H9 (cell line): ENCODE results near the gene VEGFC. TPM values are rescaled to one million over a fixed set of nuclear protein-coding genes. Genes with fewer than 3 reads are reported as not detected.

Experiments
- DNase-seq: peaks from one replicate; pipeline ENCODE4 v3.0.0-alpha.2; 2017
- H2AFZ ChIP-seq: one replicate; pipeline ENCODE4 v1.6.1; 2013; ENCODE audit warnings: mild to moderate bottlenecking, low read length, control low read depth, moderate library complexity
- H2AK5ac ChIP-seq: 2 replicates; pipeline ENCODE4 v1.6.1; 2013; ENCODE audit warnings: low read length, control low read depth, mixed read lengths; ENCODE audit not compliant: insufficient read length
- H2BK120ac ChIP-seq: one replicate; pipeline ENCODE4 v1.6.1; 2013; ENCODE audit warnings: low read depth, mild to moderate bottlenecking, low read length, control low read depth, inconsistent platforms; ENCODE audit not compliant: poor library complexity, severe bottlenecking
- H2BK12ac ChIP-seq: 2 replicates; pipeline ENCODE4 v1.6.1; 2013; ENCODE audit warnings: low read length, control low read depth, mixed read lengths, low read depth; ENCODE audit not compliant: insufficient read length
- H2BK15ac ChIP-seq: 2 replicates; pipeline ENCODE4 v1.6.1; 2013; ENCODE audit warnings: low read depth, low read length, control low read depth
- H2BK20ac ChIP-seq: one replicate; pipeline ENCODE4 v1.6.1; 2013; ENCODE audit warnings: low read depth, mild to moderate bottlenecking, low read length, control low read depth, inconsistent platforms; ENCODE audit not compliant: poor library complexity, severe bottlenecking
- H2BK5ac ChIP-seq: 2 replicates; pipeline ENCODE4 v1.6.1; 2013; ENCODE audit warnings: low read length, control low read depth, mixed read lengths; ENCODE audit not compliant: insufficient read length
- H3K14ac ChIP-seq: 2 replicates; pipeline ENCODE4 v1.6.1; 2013; ENCODE audit warnings: low read length, control low read depth; ENCODE audit not compliant: insufficient read depth
- H3K18ac ChIP-seq: 2 replicates; pipeline ENCODE4 v1.6.1; 2013; ENCODE audit warnings: low read depth, mild to moderate bottlenecking, mixed read lengths, low read length, control low read depth; ENCODE audit not compliant: insufficient read length
- H3K23ac ChIP-seq: 2 replicates; pipeline ENCODE4 v1.6.1; 2013; ENCODE audit warnings: low read length, control low read depth, mixed read lengths, low read depth; ENCODE audit not compliant: insufficient read length
- H3K23me2 ChIP-seq: 2 replicates; pipeline ENCODE4 v1.6.1; 2013; ENCODE audit warnings: low read depth, mild to moderate bottlenecking, mixed read lengths, low read length, control low read depth; ENCODE audit not compliant: insufficient read length, poor library complexity, severe bottlenecking
- H3K27ac ChIP-seq: 2 replicates; pipeline ENCODE4 v1.5.1; 2013; ENCODE audit warnings: low read length, control low read depth, mixed read lengths, low read depth; ENCODE audit not compliant: insufficient read length
- H3K27me3 ChIP-seq: 2 replicates; pipeline ENCODE4 v1.6.1; 2013; ENCODE audit warnings: low read length, control low read depth, inconsistent platforms; ENCODE audit not compliant: insufficient read depth
- H3K4ac ChIP-seq: 2 replicates; pipeline ENCODE4 v1.6.1; 2013; ENCODE audit warnings: low read depth, mild to moderate bottlenecking, control low read depth, inconsistent platforms, low read length, moderate library complexity
- H3K4me1 ChIP-seq: 2 replicates; pipeline ENCODE4 v1.6.1; 2013; ENCODE audit warnings: low read length, control low read depth, inconsistent platforms; ENCODE audit not compliant: insufficient read depth
- H3K4me2 ChIP-seq: 2 replicates; pipeline ENCODE4 v1.6.1; 2013; ENCODE audit warnings: low read length, control low read depth, mixed read lengths; ENCODE audit not compliant: insufficient read length, insufficient read depth
- H3K56ac ChIP-seq: 2 replicates; pipeline ENCODE4 v1.6.1; 2013; ENCODE audit warnings: low read depth, mild to moderate bottlenecking, mixed read lengths, low read length, control low read depth; ENCODE audit not compliant: insufficient read length
- H3K79me1 ChIP-seq: 2 replicates; pipeline ENCODE4 v1.6.1; 2013; ENCODE audit warnings: low read depth, mild to moderate bottlenecking, moderate library complexity, low read length, control low read depth, inconsistent platforms; ENCODE audit not compliant: insufficient read depth, poor library complexity, severe bottlenecking
- H3K79me2 ChIP-seq: 2 replicates; pipeline ENCODE4 v1.6.1; 2013; ENCODE audit warnings: low read length, control low read depth, inconsistent platforms; ENCODE audit not compliant: insufficient read depth
- H3K9ac ChIP-seq: 2 replicates; pipeline ENCODE4 v1.6.1; 2013; ENCODE audit warnings: low read length, control low read depth, mixed read lengths; ENCODE audit not compliant: insufficient read length; ENCODE audit errors: extremely low read depth
- H3K9me3 ChIP-seq: one replicate; pipeline ENCODE4 v1.6.1; 2013; ENCODE audit warnings: low read depth, low read length, inconsistent platforms; ENCODE audit not compliant: control insufficient read depth
- H3T11ph ChIP-seq: one replicate; pipeline ENCODE4 v1.6.1; 2013; ENCODE audit warnings: mild to moderate bottlenecking, low read length, control low read depth, inconsistent platforms
- H4K20me1 ChIP-seq: one replicate; pipeline ENCODE4 v1.6.1; 2013; ENCODE audit not compliant: control insufficient read depth, insufficient read length, insufficient read depth
- H4K5ac ChIP-seq: 2 replicates; pipeline ENCODE4 v1.6.1; 2013; ENCODE audit warnings: low read depth, mild to moderate bottlenecking, mixed read lengths, low read length, control low read depth; ENCODE audit not compliant: insufficient read length
- H4K8ac ChIP-seq: replicated peaks from 2 replicates; pipeline ENCODE4 v1.6.1; 2013; ENCODE audit warnings: low read length, control low read depth, mixed read lengths, low read depth; ENCODE audit not compliant: insufficient read length
- H4K91ac ChIP-seq: 2 replicates; pipeline ENCODE4 v1.6.1; 2013; ENCODE audit warnings: low read depth, mild to moderate bottlenecking, moderate library complexity, mixed read lengths, low read length, control low read depth; ENCODE audit not compliant: insufficient read length
- H3K27ac Mint-ChIP-seq, 3 experiments: 2 replicates in 2 of 3; 3 replicates in 1 of 3; pipeline ENCODE4 v1.8.0; 2020 to 2021; ENCODE audit warnings: mixed read lengths in 3 of 3, mild to moderate bottlenecking in 1 of 3, moderate library complexity in 1 of 3
- H3K27me3 Mint-ChIP-seq: 2 replicates; pipeline ENCODE4 v1.8.0; 2021; ENCODE audit warnings: low read depth, mild to moderate bottlenecking, moderate library complexity, mixed read lengths
- H3K36me3 Mint-ChIP-seq, 3 experiments: 2 replicates in 2 of 3; 3 replicates in 1 of 3; pipeline ENCODE4 v1.8.0; 2020 to 2021; ENCODE audit warnings: low read depth in 3 of 3, mixed read lengths in 3 of 3; ENCODE audit not compliant: insufficient read depth in 1 of 3
- H3K4me1 Mint-ChIP-seq, 2 experiments: 2 replicates each; pipeline ENCODE4 v1.8.0; 2020; ENCODE audit warnings: mixed read lengths in 2 of 2
- H3K4me3 Mint-ChIP-seq, 2 experiments: 2 replicates in 1 of 2; 3 replicates in 1 of 2; pipeline ENCODE4 v1.8.0; 2020 to 2021; ENCODE audit warnings: mild to moderate bottlenecking in 2 of 2, mixed read lengths in 2 of 2, moderate library complexity in 1 of 2
- H3K9me3 Mint-ChIP-seq, 2 experiments: 2 replicates in 1 of 2; 3 replicates in 1 of 2; pipeline ENCODE4 v1.8.0; 2020; ENCODE audit warnings: mild to moderate bottlenecking in 2 of 2, mixed read lengths in 2 of 2, moderate library complexity in 1 of 2
- CTCF ChIP-seq: fragments of 200-600 bp; sonication (generic); conservative IDR thresholded peaks from 3 replicates; pipeline ENCODE4 v1.8.0; 2021; ENCODE audit warnings: antibody characterized with exemption, mild to moderate bottlenecking
- WGBS: extraction: QIAGEN DNeasy Blood & Tissue Kit; methylation state at CpG from one replicate; pipeline ENCODE4 v1.1.7; 2013; ENCODE audit warnings: missing lambda C conversion rate, low lambda C conversion rate, mixed read lengths; ENCODE audit not compliant: insufficient read length; ENCODE audit errors: extremely low coverage; 5-methylcytosine and 5-hydroxymethylcytosine counted together
- total RNA-seq: library from RNA; stranded (reverse); gene quantifications from 2 replicates; pipeline ENCODE4 v1.2.1, GENCODE V29; 2021

The VEGFC gene
- total RNA-seq, 1 experiment from 2014 or later: 0.46 TPM

- DNase-seq: no peak
- no peaks in the 10 kb centered on the region for H3K36me3 Mint-ChIP-seq
- H3K56ac ChIP-seq: no peak overlapping the region
- no peaks in the 10 kb centered on the region for H3K27me3 Mint-ChIP-seq
- no peak overlapping the region for H3K4me2 ChIP-seq
- TF ChIP-seq CTCF: no peak
- no peak overlapping the region for H4K5ac ChIP-seq
- no peaks in the 10 kb centered on the region for H3K9me3 ChIP-seq
- no peak overlapping the region for H3K27ac Mint-ChIP-seq
- H3K9ac ChIP-seq: no peak overlapping the region
- H3K23me2 ChIP-seq: no peaks in the 10 kb centered on the region
- H3K4me3 Mint-ChIP-seq: no peak overlapping the region
- H2BK120ac ChIP-seq: no peak overlapping the region
- H3K4me1 ChIP-seq: no peaks in the 10 kb centered on the region
- H4K20me1 ChIP-seq: no peaks in the 10 kb centered on the region
- H3K4me1 Mint-ChIP-seq: peaks cover 5 to 6% of the 10 kb centered on the region in 2 experiments; a peak in 2 of 4 replicates
- H3K18ac ChIP-seq: no peak overlapping the region
- no peaks in the 10 kb centered on the region for H3K9me3 Mint-ChIP-seq
- no peak overlapping the region for H2AK5ac ChIP-seq
- H3T11ph ChIP-seq: no peak overlapping the region
- H2BK12ac ChIP-seq: no peak overlapping the region
- H2BK15ac ChIP-seq: no peak overlapping the region
- no peak overlapping the region for H4K8ac ChIP-seq
- H3K14ac ChIP-seq: no peak overlapping the region
- no peaks in the 10 kb centered on the region for H3K27me3 ChIP-seq
- no peak overlapping the region for H2BK20ac ChIP-seq
- no peaks in the 10 kb centered on the region for H3K79me1 ChIP-seq
- H3K4ac ChIP-seq: no peak overlapping the region
- no CpG with 5 or more reads among the region's 5 CpGs for WGBS
- no peak overlapping the region for H3K23ac ChIP-seq
- no peaks in the 10 kb centered on the region for H3K79me2 ChIP-seq
- no peak overlapping the region for H4K91ac ChIP-seq
- H3K27ac ChIP-seq: no peak overlapping the region
- no peak overlapping the region for H2AFZ ChIP-seq
- H2BK5ac ChIP-seq: no peak overlapping the region
Observed at GRCh38 chr4:176782191-176782590, 10.5 kb downstream of the VEGFC start.
